PC-3 (cell line): Measurements from ENCODE around the gene COL7A1.

Experiments
- EZH2 ChIP-seq: fragments of 300-600 bp; sonication (generic); IDR thresholded peaks from one replicate; pipeline ENCODE4 v1.6.1; 2017; ENCODE audit warnings: antibody characterized with exemption, mild to moderate bottlenecking, low read length; ENCODE audit not compliant: unreplicated experiment
- EZH2phosphoT487 ChIP-seq: fragments of 300-600 bp; sonication (generic); IDR thresholded peaks from 2 replicates; pipeline ENCODE4 v1.6.1; 2018; ENCODE audit warnings: mild to moderate bottlenecking, antibody characterized with exemption, low read length, borderline replicate concordance
- TF ChIP-seq, protein P1 (sequence below): fragments of 300-600 bp; sonication (generic); conservative IDR thresholded peaks from 2 replicates; pipeline ENCODE4 v1.5.1; 2017; ENCODE audit warnings: antibody characterized with exemption, low read depth, mild to moderate bottlenecking, low read length

DNA sequence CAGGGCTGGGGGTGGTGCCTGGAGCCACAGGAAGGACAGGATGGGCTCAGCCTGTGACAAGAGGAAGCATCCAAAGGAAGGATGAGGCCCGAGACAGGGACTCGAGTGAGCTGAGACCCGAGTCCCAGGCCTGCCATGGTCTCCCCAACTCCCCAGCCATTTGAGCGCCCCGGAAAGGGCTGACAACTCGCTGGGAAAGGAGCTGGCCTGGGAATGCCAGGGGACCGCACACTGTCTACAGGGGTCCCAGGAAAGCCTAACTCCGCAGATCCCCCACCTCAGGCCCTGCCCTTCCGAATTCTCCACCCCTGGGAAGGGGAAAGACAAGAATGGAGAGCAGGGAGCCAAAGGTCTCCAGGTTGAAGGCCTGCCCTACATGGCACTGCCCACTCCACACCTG is 70.2 kb downstream of the COL7A1 start:
- TF ChIP-seq, protein P1, sequence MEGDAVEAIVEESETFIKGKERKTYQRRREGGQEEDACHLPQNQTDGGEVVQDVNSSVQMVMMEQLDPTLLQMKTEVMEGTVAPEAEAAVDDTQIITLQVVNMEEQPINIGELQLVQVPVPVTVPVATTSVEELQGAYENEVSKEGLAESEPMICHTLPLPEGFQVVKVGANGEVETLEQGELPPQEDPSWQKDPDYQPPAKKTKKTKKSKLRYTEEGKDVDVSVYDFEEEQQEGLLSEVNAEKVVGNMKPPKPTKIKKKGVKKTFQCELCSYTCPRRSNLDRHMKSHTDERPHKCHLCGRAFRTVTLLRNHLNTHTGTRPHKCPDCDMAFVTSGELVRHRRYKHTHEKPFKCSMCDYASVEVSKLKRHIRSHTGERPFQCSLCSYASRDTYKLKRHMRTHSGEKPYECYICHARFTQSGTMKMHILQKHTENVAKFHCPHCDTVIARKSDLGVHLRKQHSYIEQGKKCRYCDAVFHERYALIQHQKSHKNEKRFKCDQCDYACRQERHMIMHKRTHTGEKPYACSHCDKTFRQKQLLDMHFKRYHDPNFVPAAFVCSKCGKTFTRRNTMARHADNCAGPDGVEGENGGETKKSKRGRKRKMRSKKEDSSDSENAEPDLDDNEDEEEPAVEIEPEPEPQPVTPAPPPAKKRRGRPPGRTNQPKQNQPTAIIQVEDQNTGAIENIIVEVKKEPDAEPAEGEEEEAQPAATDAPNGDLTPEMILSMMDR: no peak
- TF ChIP-seq EZH2: no peak
- TF ChIP-seq EZH2phosphoT487: no peak
